GM19468 (cell line): Measurements from ENCODE around the gene RIMS1.
A peak's percentile ranks its signal among the peaks of the same experiment; 100 is the strongest.
"Not testable (repeated sequence)": the region's sequence is repeated elsewhere in the genome, so short reads cannot be mapped to it uniquely, and the experiment has no call there.

ENCODE experiments used
- ATAC-seq: cut with Tn5 transposase; IDR thresholded peaks from one replicate; pipeline ENCODE4 v1.9.1; 2021; ENCODE audit warnings: mild to moderate bottlenecking, moderate library complexity, moderate number of reproducible peaks; ENCODE audit not compliant: unreplicated experiment; ENCODE audit errors: extremely low read depth

Gene RIMS1

GRCh38 chr6:72316675-72317380, 430.5 kb downstream of the RIMS1 start:
- ATAC-seq: no peak

- no peak for ATAC-seq
Observed at GRCh38 chr6:72321788-72322187, 435.4 kb downstream of the RIMS1 start.

- no peak for ATAC-seq
Observed at GRCh38 chr6:72322771-72323170, 436.4 kb downstream of the RIMS1 start.

- ATAC-seq: no peak
Observed at GRCh38 chr6:72324591-72324990, 438.2 kb downstream of the RIMS1 start.

- ATAC-seq: no peak
Observed at GRCh38 chr6:72328775-72329174, 442.4 kb downstream of the RIMS1 start.

- ATAC-seq: not testable (repeated sequence)
Observed at GRCh38 chr6:72335203-72335602, 448.9 kb downstream of the RIMS1 start.

GRCh38 chr6:72348926-72349325, 462.6 kb downstream of the RIMS1 start:
- ATAC-seq: no peak

GRCh38 chr6:72350296-72350881, 464.0 kb downstream of the RIMS1 start:
- ATAC-seq: no peak

GRCh38 chr6:72363844-72364740, 477.7 kb downstream of the RIMS1 start:
- ATAC-seq: no peak

- no peak for ATAC-seq
Observed at GRCh38 chr6:72365773-72366172, 479.4 kb downstream of the RIMS1 start.

GRCh38 chr6:72367439-72367838, 481.1 kb downstream of the RIMS1 start:
- no peak for ATAC-seq

- ATAC-seq: no peak
Observed at GRCh38 chr6:72371473-72371872, 485.1 kb downstream of the RIMS1 start.

- no peak for ATAC-seq
Observed at GRCh38 chr6:72374172-72374571, 487.8 kb downstream of the RIMS1 start.

- no peak for ATAC-seq
Observed at GRCh38 chr6:72374857-72375256, 488.5 kb downstream of the RIMS1 start.

- ATAC-seq: no peak
Observed at GRCh38 chr6:72376736-72377135, 490.4 kb downstream of the RIMS1 start.

- no peak for ATAC-seq
Observed at GRCh38 chr6:72381076-72381475, 494.7 kb downstream of the RIMS1 start.

- ATAC-seq: peak; percentile 97
Observed at GRCh38 chr6:72382602-72383529, 496.5 kb downstream of the RIMS1 start.

GRCh38 chr6:72386324-72386723, 500.0 kb downstream of the RIMS1 start:
- no peak for ATAC-seq

- no peak for ATAC-seq
Observed at GRCh38 chr6:72389698-72390097, 503.3 kb downstream of the RIMS1 start.

- ATAC-seq: no peak
Observed at GRCh38 chr6:72390548-72390947, 504.2 kb downstream of the RIMS1 start.
